GM23338 (cell line): ENCODE data around the gene GRID1. TPM values are rescaled to one million over a fixed set of nuclear protein-coding genes. Genes with fewer than 3 reads are reported as not detected.

ENCODE experiments used
- ATAC-seq: fragments of 200-7000 bp; cut with Tn5 transposase; 3 replicates; pipeline ENCODE4 v1.9.1; 2020
- DNase-seq: peaks from one replicate; pipeline ENCODE4 v3.0.0-alpha.2; 2015; ENCODE audit warnings: low spot score
- H2AFZ ChIP-seq: fragments of 200-600 bp; sonication (generic); 2 replicates; pipeline ENCODE4 v1.8.0; 2016; ENCODE audit warnings: antibody characterized with exemption, mild to moderate bottlenecking, moderate library complexity
- H3F3A ChIP-seq: fragments of 200-600 bp; sonication (generic); replicated peaks from 2 replicates; pipeline ENCODE4 v1.8.0; 2017; ENCODE audit warnings: antibody characterized with exemption, mixed run types, low read depth
- H3K27ac ChIP-seq: fragments of 200-600 bp; sonication (generic); 2 replicates; pipeline ENCODE4 v1.6.1; 2016; ENCODE audit warnings: low read depth
- H3K27me3 ChIP-seq: fragments of 200-600 bp; sonication (generic); 2 replicates; pipeline ENCODE4 v1.8.0; 2016; ENCODE audit warnings: mild to moderate bottlenecking, mixed run types, moderate library complexity; ENCODE audit not compliant: insufficient read depth
- H3K36me3 ChIP-seq: fragments of 200-600 bp; sonication (generic); 2 replicates; pipeline ENCODE4 v1.8.0; 2016; ENCODE audit warnings: mild to moderate bottlenecking; ENCODE audit not compliant: insufficient read depth
- H3K4me1 ChIP-seq: fragments of 200-600 bp; sonication (generic); 2 replicates; pipeline ENCODE4 v1.8.0; 2016; ENCODE audit warnings: mild to moderate bottlenecking, moderate library complexity; ENCODE audit not compliant: insufficient read depth
- H3K4me2 ChIP-seq: fragments of 200-600 bp; sonication (generic); 2 replicates; pipeline ENCODE4 v1.7.1; 2017; ENCODE audit warnings: mixed run types
- H3K4me3 ChIP-seq: fragments of 200-600 bp; sonication (generic); 2 replicates; pipeline ENCODE4 v1.6.1; 2016; ENCODE audit warnings: mixed run types
- H3K79me2 ChIP-seq: fragments of 200-600 bp; sonication (generic); replicated peaks from 2 replicates; pipeline ENCODE4 v1.8.0; 2017; ENCODE audit warnings: mild to moderate bottlenecking; ENCODE audit not compliant: insufficient read depth
- H3K9me2 ChIP-seq: fragments of 200-600 bp; sonication (generic); 2 replicates; pipeline ENCODE4 v1.8.0; 2017; ENCODE audit not compliant: insufficient read depth
- H4K20me1 ChIP-seq: fragments of 200-600 bp; sonication (generic); replicated peaks from 2 replicates; pipeline ENCODE4 v1.8.0; 2017; ENCODE audit warnings: mild to moderate bottlenecking; ENCODE audit not compliant: insufficient read depth
- H3K27ac Mint-ChIP-seq: 2 replicates; pipeline ENCODE4 v1.8.0; 2020; ENCODE audit warnings: inconsistent platforms, mild to moderate bottlenecking, moderate library complexity, mixed read lengths
- H3K27me3 Mint-ChIP-seq: 3 replicates; pipeline ENCODE4 v1.8.0; 2022; ENCODE audit warnings: low read depth, mild to moderate bottlenecking, moderate library complexity, mixed read lengths, inconsistent platforms; ENCODE audit not compliant: insufficient read depth, poor library complexity
- H3K36me3 Mint-ChIP-seq: 3 replicates; pipeline ENCODE4 v1.8.0; 2021; ENCODE audit warnings: low read depth, mild to moderate bottlenecking, inconsistent platforms, moderate library complexity, mixed read lengths
- H3K4me1 Mint-ChIP-seq: 3 replicates; pipeline ENCODE4 v1.8.0; 2020; ENCODE audit warnings: mild to moderate bottlenecking, inconsistent platforms, mixed read lengths
- H3K4me3 Mint-ChIP-seq: 3 replicates; pipeline ENCODE4 v1.8.0; 2021; ENCODE audit warnings: moderate library complexity, mild to moderate bottlenecking, inconsistent platforms, mixed read lengths
- H3K9me3 Mint-ChIP-seq: 3 replicates; pipeline ENCODE4 v1.8.0; 2020; ENCODE audit warnings: moderate library complexity, mild to moderate bottlenecking, inconsistent platforms, mixed read lengths
- CREB1 ChIP-seq: fragments of 250-450 bp; sonication (Bioruptor Pico); IDR thresholded peaks from 2 replicates; pipeline ENCODE4 v1.5.0; 2020; ENCODE audit warnings: low read depth, mild to moderate bottlenecking, moderate library complexity
- EZH2 ChIP-seq: fragments of 200-600 bp; sonication (generic); IDR thresholded peaks from one replicate; pipeline ENCODE4 v1.8.0; 2017; ENCODE audit warnings: antibody characterized with exemption, mild to moderate bottlenecking, low read depth; ENCODE audit not compliant: unreplicated experiment
- EZH2phosphoT487 ChIP-seq: fragments of 200-600 bp; sonication (generic); IDR thresholded peaks from one replicate; pipeline ENCODE4 v1.8.1; 2018; ENCODE audit warnings: antibody characterized with exemption; ENCODE audit not compliant: unreplicated experiment
- JUNB ChIP-seq: IDR thresholded peaks from one replicate; pipeline ENCODE4 v1.6.1; 2016; ENCODE audit warnings: antibody characterized with exemption; ENCODE audit not compliant: unreplicated experiment
- NANOG ChIP-seq: IDR thresholded peaks from 2 replicates; pipeline ENCODE4 v1.6.1; 2016; ENCODE audit warnings: antibody characterized with exemption, borderline replicate concordance
- POLR2AphosphoS5 ChIP-seq: IDR thresholded peaks from 2 replicates; pipeline ENCODE4 v1.6.1; 2016; ENCODE audit warnings: antibody characterized with exemption, low read depth
- STAT1 ChIP-seq: IDR thresholded peaks from one replicate; pipeline ENCODE4 v1.6.1; 2016; ENCODE audit warnings: antibody characterized with exemption; ENCODE audit not compliant: unreplicated experiment
- ZNF114 ChIP-seq: fragments of 250-450 bp; sonication (Bioruptor Pico); IDR thresholded peaks from 2 replicates; pipeline ENCODE4 v1.5.0; 2020; ENCODE audit warnings: mild to moderate bottlenecking, moderate library complexity
- ZNF331 ChIP-seq: fragments of 250-450 bp; sonication (Bioruptor Pico); IDR thresholded peaks from 2 replicates; pipeline ENCODE4 v1.5.0; 2020; ENCODE audit warnings: low read depth, mild to moderate bottlenecking, moderate library complexity
- polyA plus RNA-seq: library from polyadenylated mRNA; unstranded; fragments of >200 nt; fragmentation: Nextera tagmentation; extraction: Ambion mirVana; gene quantifications from 2 replicates; pipeline ENCODE4 v1.2.1, GENCODE V29; 2016
- total RNA-seq: library from RNA; depleted of rRNA; stranded (reverse); fragments of >200 nt; shearing (Covaris generic); gene quantifications from 2 replicates; pipeline ENCODE4 v1.2.3, GENCODE V29; 2014
- TF ChIP-seq, protein P1 (sequence below): IDR thresholded peaks from 2 replicates; pipeline ENCODE4 v1.6.1; 2016; ENCODE audit warnings: antibody characterized with exemption
- TF ChIP-seq, protein P2 (sequence below): IDR thresholded peaks from one replicate; pipeline ENCODE4 v1.6.1; 2018; ENCODE audit warnings: antibody characterized with exemption; ENCODE audit not compliant: unreplicated experiment
- TF ChIP-seq, protein P3 (sequence below), 2 experiments: fragments of 200-600 bp in 1 of 2; sonication (generic) in 1 of 2; conservative IDR thresholded peaks; 2 replicates each; pipeline versions ENCODE4 v1.5.1 to v1.6.1; 2016 to 2017; ENCODE audit warnings: antibody characterized with exemption in 2 of 2, low read depth in 2 of 2, mild to moderate bottlenecking in 2 of 2, moderate library complexity in 1 of 2
- TF ChIP-seq, protein P4 (sequence below): fragments of 250-450 bp; sonication (Bioruptor Pico); IDR thresholded peaks from 2 replicates; pipeline ENCODE4 v1.5.0; 2020; ENCODE audit warnings: mild to moderate bottlenecking, moderate library complexity

GRID1 gene
- total and polyA plus RNA-seq, 2 experiments from 2014 or later: 0.14 to 0.15 TPM

DNA sequence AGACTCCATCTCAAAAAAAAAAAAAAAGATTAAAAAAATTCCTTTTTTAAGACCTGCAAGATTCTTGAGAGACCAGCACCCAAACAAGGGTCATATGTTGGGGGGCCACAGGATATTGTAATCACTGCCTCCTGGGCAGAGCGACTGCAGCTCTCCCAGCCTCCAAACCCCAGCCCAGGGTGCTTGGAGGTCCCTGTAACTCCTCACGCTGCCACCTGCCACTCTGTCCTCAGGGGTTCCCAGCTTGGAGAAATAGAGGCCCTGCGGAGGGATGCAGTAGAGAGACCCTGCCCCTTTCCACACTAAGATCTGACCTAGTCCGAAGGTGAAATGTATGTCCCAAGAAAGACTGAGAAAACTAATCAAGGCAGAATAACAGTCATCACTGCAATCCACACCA, 343.7 kb downstream of the GRID1 start:
- no peak overlapping the region for H3K4me2 ChIP-seq
- H3K9me2 ChIP-seq: no peaks in the 10 kb centered on the region
- H3K4me1 ChIP-seq: no peaks in the 10 kb centered on the region
- no peaks in the 10 kb centered on the region for H3F3A ChIP-seq
- Mint-ChIP-seq H3K27me3 (peaks cover 1% of the 10 kb centered on the region), H3K4me1 (no peaks in the 10 kb centered on the region), H3K27ac (no peak overlapping the region), H3K9me3 (peaks cover 89% of the 10 kb centered on the region), H3K4me3 (no peak overlapping the region), H3K36me3 (peaks cover 4% of the 10 kb centered on the region; the same call in 2 of the 3 replicates)
- H4K20me1 ChIP-seq: no peaks in the 10 kb centered on the region
- H3K79me2 ChIP-seq: no peaks in the 10 kb centered on the region
- no peak for ATAC-seq
- TF ChIP-seq, protein P1, sequence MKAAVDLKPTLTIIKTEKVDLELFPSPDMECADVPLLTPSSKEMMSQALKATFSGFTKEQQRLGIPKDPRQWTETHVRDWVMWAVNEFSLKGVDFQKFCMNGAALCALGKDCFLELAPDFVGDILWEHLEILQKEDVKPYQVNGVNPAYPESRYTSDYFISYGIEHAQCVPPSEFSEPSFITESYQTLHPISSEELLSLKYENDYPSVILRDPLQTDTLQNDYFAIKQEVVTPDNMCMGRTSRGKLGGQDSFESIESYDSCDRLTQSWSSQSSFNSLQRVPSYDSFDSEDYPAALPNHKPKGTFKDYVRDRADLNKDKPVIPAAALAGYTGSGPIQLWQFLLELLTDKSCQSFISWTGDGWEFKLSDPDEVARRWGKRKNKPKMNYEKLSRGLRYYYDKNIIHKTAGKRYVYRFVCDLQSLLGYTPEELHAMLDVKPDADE: no peak
- no peak for TF ChIP-seq EZH2
- TF ChIP-seq JUNB: no peak
- TF ChIP-seq EZH2phosphoT487: no peak
- TF ChIP-seq NANOG: no peak
- no peak for TF ChIP-seq CREB1 (CRISPR knock-in tag)
- no peak for TF ChIP-seq ZNF114
- TF ChIP-seq, protein P2, sequence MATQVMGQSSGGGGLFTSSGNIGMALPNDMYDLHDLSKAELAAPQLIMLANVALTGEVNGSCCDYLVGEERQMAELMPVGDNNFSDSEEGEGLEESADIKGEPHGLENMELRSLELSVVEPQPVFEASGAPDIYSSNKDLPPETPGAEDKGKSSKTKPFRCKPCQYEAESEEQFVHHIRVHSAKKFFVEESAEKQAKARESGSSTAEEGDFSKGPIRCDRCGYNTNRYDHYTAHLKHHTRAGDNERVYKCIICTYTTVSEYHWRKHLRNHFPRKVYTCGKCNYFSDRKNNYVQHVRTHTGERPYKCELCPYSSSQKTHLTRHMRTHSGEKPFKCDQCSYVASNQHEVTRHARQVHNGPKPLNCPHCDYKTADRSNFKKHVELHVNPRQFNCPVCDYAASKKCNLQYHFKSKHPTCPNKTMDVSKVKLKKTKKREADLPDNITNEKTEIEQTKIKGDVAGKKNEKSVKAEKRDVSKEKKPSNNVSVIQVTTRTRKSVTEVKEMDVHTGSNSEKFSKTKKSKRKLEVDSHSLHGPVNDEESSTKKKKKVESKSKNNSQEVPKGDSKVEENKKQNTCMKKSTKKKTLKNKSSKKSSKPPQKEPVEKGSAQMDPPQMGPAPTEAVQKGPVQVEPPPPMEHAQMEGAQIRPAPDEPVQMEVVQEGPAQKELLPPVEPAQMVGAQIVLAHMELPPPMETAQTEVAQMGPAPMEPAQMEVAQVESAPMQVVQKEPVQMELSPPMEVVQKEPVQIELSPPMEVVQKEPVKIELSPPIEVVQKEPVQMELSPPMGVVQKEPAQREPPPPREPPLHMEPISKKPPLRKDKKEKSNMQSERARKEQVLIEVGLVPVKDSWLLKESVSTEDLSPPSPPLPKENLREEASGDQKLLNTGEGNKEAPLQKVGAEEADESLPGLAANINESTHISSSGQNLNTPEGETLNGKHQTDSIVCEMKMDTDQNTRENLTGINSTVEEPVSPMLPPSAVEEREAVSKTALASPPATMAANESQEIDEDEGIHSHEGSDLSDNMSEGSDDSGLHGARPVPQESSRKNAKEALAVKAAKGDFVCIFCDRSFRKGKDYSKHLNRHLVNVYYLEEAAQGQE: no peak
- TF ChIP-seq POLR2AphosphoS5: no peak
- TF ChIP-seq, protein P3, sequence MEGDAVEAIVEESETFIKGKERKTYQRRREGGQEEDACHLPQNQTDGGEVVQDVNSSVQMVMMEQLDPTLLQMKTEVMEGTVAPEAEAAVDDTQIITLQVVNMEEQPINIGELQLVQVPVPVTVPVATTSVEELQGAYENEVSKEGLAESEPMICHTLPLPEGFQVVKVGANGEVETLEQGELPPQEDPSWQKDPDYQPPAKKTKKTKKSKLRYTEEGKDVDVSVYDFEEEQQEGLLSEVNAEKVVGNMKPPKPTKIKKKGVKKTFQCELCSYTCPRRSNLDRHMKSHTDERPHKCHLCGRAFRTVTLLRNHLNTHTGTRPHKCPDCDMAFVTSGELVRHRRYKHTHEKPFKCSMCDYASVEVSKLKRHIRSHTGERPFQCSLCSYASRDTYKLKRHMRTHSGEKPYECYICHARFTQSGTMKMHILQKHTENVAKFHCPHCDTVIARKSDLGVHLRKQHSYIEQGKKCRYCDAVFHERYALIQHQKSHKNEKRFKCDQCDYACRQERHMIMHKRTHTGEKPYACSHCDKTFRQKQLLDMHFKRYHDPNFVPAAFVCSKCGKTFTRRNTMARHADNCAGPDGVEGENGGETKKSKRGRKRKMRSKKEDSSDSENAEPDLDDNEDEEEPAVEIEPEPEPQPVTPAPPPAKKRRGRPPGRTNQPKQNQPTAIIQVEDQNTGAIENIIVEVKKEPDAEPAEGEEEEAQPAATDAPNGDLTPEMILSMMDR (conservative IDR thresholded peaks at IDR 0.05; ENCODE audit: low read depth in 2 of 2): no peak
- TF ChIP-seq STAT1: no peak
- no peak for TF ChIP-seq ZNF331 (CRISPR knock-in tag)
- TF ChIP-seq, protein P4, sequence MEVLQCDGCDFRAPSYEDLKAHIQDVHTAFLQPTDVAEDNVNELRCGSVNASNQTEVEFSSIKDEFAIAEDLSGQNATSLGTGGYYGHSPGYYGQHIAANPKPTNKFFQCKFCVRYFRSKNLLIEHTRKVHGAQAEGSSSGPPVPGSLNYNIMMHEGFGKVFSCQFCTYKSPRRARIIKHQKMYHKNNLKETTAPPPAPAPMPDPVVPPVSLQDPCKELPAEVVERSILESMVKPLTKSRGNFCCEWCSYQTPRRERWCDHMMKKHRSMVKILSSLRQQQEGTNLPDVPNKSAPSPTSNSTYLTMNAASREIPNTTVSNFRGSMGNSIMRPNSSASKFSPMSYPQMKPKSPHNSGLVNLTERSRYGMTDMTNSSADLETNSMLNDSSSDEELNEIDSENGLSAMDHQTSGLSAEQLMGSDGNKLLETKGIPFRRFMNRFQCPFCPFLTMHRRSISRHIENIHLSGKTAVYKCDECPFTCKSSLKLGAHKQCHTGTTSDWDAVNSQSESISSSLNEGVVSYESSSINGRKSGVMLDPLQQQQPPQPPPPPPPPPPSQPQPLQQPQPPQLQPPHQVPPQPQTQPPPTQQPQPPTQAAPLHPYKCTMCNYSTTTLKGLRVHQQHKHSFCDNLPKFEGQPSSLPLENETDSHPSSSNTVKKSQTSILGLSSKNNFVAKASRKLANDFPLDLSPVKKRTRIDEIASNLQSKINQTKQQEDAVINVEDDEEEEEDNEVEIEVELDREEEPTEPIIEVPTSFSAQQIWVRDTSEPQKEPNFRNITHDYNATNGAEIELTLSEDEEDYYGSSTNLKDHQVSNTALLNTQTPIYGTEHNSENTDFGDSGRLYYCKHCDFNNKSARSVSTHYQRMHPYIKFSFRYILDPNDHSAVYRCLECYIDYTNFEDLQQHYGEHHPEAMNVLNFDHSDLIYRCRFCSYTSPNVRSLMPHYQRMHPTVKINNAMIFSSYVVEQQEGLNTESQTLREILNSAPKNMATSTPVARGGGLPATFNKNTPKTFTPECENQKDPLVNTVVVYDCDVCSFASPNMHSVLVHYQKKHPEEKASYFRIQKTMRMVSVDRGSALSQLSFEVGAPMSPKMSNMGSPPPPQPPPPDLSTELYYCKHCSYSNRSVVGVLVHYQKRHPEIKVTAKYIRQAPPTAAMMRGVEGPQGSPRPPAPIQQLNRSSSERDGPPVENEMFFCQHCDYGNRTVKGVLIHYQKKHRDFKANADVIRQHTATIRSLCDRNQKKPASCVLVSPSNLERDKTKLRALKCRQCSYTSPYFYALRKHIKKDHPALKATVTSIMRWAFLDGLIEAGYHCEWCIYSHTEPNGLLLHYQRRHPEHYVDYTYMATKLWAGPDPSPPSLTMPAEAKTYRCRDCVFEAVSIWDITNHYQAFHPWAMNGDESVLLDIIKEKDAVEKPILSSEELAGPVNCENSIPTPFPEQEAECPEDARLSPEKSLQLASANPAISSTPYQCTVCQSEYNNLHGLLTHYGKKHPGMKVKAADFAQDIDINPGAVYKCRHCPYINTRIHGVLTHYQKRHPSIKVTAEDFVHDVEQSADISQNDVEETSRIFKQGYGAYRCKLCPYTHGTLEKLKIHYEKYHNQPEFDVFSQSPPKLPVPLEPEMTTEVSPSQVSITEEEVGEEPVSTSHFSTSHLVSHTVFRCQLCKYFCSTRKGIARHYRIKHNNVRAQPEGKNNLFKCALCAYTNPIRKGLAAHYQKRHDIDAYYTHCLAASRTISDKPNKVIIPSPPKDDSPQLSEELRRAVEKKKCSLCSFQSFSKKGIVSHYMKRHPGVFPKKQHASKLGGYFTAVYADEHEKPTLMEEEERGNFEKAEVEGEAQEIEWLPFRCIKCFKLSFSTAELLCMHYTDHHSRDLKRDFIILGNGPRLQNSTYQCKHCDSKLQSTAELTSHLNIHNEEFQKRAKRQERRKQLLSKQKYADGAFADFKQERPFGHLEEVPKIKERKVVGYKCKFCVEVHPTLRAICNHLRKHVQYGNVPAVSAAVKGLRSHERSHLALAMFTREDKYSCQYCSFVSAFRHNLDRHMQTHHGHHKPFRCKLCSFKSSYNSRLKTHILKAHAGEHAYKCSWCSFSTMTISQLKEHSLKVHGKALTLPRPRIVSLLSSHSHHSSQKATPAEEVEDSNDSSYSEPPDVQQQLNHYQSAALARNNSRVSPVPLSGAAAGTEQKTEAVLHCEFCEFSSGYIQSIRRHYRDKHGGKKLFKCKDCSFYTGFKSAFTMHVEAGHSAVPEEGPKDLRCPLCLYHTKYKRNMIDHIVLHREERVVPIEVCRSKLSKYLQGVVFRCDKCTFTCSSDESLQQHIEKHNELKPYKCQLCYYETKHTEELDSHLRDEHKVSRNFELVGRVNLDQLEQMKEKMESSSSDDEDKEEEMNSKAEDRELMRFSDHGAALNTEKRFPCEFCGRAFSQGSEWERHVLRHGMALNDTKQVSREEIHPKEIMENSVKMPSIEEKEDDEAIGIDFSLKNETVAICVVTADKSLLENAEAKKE (CRISPR knock-in tag): no peak
- H3K27ac ChIP-seq: no peak overlapping the region
- no peak for DNase-seq
- H2AFZ ChIP-seq: no peak overlapping the region
- no peaks in the 10 kb centered on the region for H3K27me3 ChIP-seq
- H3K4me3 ChIP-seq: no peak overlapping the region
- H3K36me3 ChIP-seq: no peaks in the 10 kb centered on the region
